ENCODE results near the gene APLP2. TPM values are rescaled to one million over a fixed set of nuclear protein-coding genes. Genes with fewer than 3 reads are reported as not detected.

Gene APLP2
- total and polyA plus RNA-seq, 4 donors: 235 to 532 (median 524) TPM

DNA sequence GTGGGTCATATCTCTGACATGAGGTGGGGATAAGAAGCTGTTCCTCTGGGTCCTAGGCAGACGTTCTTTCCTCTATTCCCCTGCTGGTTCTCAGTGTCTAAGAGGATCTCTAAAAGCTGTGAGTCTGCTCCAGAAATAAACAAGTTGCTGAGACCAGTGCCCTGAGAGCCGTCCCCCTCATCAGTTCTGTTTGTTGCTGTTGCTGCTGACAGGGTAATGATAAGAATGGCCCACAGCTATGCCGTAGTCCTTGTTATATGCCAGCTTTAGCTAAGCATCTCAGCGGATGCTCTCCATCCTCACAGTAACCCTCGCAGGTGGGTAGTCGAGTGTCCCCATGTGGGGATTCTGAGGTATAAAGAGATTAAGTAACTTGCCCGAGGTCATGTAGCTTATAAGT, 66.4 kb downstream of the APLP2 start:
- DNase-seq (no peak), ATAC-seq (ENCODE audit: insufficient read depth, low FRiP score) (no peak)
- H3K27ac ChIP-seq (ENCODE audit: low read depth in 1 of 2, low read length in 1 of 2): no peak overlapping the region
- H3K4me1 ChIP-seq (ENCODE audit: control insufficient read depth in 5 of 5, insufficient read depth in 5 of 5, low read length in 5 of 5): no peaks in the 10 kb centered on the region
- TF ChIP-seq, protein P1, sequence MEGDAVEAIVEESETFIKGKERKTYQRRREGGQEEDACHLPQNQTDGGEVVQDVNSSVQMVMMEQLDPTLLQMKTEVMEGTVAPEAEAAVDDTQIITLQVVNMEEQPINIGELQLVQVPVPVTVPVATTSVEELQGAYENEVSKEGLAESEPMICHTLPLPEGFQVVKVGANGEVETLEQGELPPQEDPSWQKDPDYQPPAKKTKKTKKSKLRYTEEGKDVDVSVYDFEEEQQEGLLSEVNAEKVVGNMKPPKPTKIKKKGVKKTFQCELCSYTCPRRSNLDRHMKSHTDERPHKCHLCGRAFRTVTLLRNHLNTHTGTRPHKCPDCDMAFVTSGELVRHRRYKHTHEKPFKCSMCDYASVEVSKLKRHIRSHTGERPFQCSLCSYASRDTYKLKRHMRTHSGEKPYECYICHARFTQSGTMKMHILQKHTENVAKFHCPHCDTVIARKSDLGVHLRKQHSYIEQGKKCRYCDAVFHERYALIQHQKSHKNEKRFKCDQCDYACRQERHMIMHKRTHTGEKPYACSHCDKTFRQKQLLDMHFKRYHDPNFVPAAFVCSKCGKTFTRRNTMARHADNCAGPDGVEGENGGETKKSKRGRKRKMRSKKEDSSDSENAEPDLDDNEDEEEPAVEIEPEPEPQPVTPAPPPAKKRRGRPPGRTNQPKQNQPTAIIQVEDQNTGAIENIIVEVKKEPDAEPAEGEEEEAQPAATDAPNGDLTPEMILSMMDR (IDR thresholded peaks at IDR 0.05; ENCODE audit: control extremely low read depth, extremely low read depth): no peak
- H3K9ac ChIP-seq (ENCODE audit: insufficient read depth in 1 of 2, low read length in 2 of 2): no peak overlapping the region
- no peak overlapping the region for H3K4me3 ChIP-seq
- H3K27me3 ChIP-seq (ENCODE audit: control insufficient read depth in 3 of 3, insufficient read depth in 3 of 3, low read length in 2 of 3): no peaks in the 10 kb centered on the region
- 81 to 83% methylated on average over 7 of the region's 7 CpGs for WGBS, 2 donors
- H3K36me3 ChIP-seq (ENCODE audit: control insufficient read depth in 4 of 4, insufficient read depth in 4 of 4, low read length in 4 of 4): peaks cover 9 to 44% (median 31%) of the 10 kb centered on the region in 4 donors
- no peaks in the 10 kb centered on the region for H3K9me3 ChIP-seq (ENCODE audit: control insufficient read depth in 4 of 4, insufficient read depth in 3 of 4, low read length in 3 of 4)

DNA sequence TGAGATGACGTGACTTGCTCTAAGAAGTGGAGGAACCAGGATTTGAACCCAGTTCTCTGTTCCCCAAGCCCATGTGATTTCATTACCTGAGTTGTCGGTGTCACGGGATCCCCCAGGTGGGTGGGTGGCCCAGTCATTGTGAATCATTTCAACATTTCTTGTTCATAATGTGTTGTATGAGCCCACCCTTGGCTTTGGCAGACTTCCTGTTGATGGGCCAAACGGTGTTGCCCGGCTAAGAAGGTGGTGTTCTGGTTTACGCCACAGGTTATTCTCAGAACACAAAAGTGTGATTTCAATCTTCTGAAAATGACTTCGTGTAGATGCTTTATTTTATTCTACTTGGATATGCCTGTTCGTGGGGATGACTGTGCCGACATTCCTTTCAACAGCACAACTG, 68.3 kb downstream of the APLP2 start:
- Histone ChIP-seq H3K27ac (ENCODE audit: low read depth in 1 of 2, low read length in 1 of 2) (no peak overlapping the region), H3K36me3 (ENCODE audit: control insufficient read depth in 4 of 4, insufficient read depth in 4 of 4, low read length in 4 of 4) (peaks cover 9 to 52% (median 33%) of the 10 kb centered on the region in 4 donors), H3K27me3 (ENCODE audit: control insufficient read depth in 3 of 3, insufficient read depth in 3 of 3, low read length in 2 of 3) (no peaks in the 10 kb centered on the region), H3K9ac (ENCODE audit: insufficient read depth in 1 of 2, low read length in 2 of 2) (no peak overlapping the region), H3K9me3 (ENCODE audit: control insufficient read depth in 4 of 4, insufficient read depth in 3 of 4, low read length in 3 of 4) (no peaks in the 10 kb centered on the region), H3K4me3 (no peak overlapping the region), H3K4me1 (ENCODE audit: control insufficient read depth in 5 of 5, insufficient read depth in 5 of 5, low read length in 5 of 5) (peaks cover 0 to 5% (median 0%) of the 10 kb centered on the region in 5 donors)
- DNase-seq (no peak), ATAC-seq (ENCODE audit: insufficient read depth, low FRiP score) (no peak)
- TF ChIP-seq, protein P1 (IDR thresholded peaks at IDR 0.05; ENCODE audit: control extremely low read depth, extremely low read depth): no peak
- 92 to 94% methylated on average over 9 of the region's 9 CpGs for WGBS, 2 donors

DNA sequence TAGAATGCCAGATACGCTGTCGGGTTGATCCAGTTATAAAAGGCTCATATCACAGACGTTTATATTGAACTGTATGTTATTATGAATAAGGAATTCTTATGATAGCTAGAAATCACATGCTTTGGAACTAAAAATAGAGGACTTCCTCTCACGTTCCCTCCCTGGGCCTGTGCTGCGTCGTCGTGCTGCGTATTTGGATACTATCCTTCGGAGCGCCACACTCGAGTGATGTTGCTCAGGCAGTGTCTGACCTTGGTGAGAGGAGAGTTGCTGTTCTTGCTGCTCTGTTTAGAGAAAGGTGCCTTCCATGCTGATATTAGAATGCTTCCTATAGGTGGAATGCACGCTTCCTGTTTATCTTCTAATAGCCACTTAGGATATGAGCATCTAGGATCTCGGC, 69.7 kb downstream of the APLP2 start:
- H3K36me3 ChIP-seq (ENCODE audit: control insufficient read depth in 4 of 4, insufficient read depth in 4 of 4, low read length in 4 of 4): peaks cover 11 to 48% (median 28%) of the 10 kb centered on the region in 4 donors

More for the DNA sequence above, 69.7 kb downstream of the APLP2 start:
- no peak for DNase-seq
- ATAC-seq (ENCODE audit: insufficient read depth, low FRiP score): no peak
- Histone ChIP-seq H3K27me3 (ENCODE audit: control insufficient read depth in 3 of 3, insufficient read depth in 3 of 3, low read length in 2 of 3) (no peaks in the 10 kb centered on the region), H3K27ac (ENCODE audit: low read depth in 1 of 2, low read length in 1 of 2) (no peak overlapping the region), H3K9me3 (ENCODE audit: control insufficient read depth in 4 of 4, insufficient read depth in 3 of 4, low read length in 3 of 4) (no peaks in the 10 kb centered on the region), H3K4me3 (no peak overlapping the region), H3K4me1 (ENCODE audit: control insufficient read depth in 5 of 5, insufficient read depth in 5 of 5, low read length in 5 of 5) (peaks cover 0 to 7% (median 0%) of the 10 kb centered on the region in 5 donors), H3K9ac (ENCODE audit: insufficient read depth in 1 of 2, low read length in 2 of 2) (no peak overlapping the region)
- TF ChIP-seq, protein P1 (IDR thresholded peaks at IDR 0.05; ENCODE audit: control extremely low read depth, extremely low read depth): no peak
- WGBS, 2 donors: 83 to 84% methylated on average over 13 of the region's 13 CpGs
